H9 (cell line): ENCODE measurements around the gene FRMPD1. TPM values are rescaled to one million over a fixed set of nuclear protein-coding genes. Genes with fewer than 3 reads are reported as not detected.

Experiments used
- DNase-seq: peaks from one replicate; pipeline ENCODE4 v3.0.0-alpha.2; 2017
- H2AFZ ChIP-seq: one replicate; pipeline ENCODE4 v1.6.1; 2013; ENCODE audit warnings: mild to moderate bottlenecking, low read length, control low read depth, moderate library complexity
- H2AK5ac ChIP-seq: 2 replicates; pipeline ENCODE4 v1.6.1; 2013; ENCODE audit warnings: low read length, control low read depth, mixed read lengths; ENCODE audit not compliant: insufficient read length
- H2BK120ac ChIP-seq: one replicate; pipeline ENCODE4 v1.6.1; 2013; ENCODE audit warnings: low read depth, mild to moderate bottlenecking, low read length, control low read depth, inconsistent platforms; ENCODE audit not compliant: poor library complexity, severe bottlenecking
- H2BK12ac ChIP-seq: 2 replicates; pipeline ENCODE4 v1.6.1; 2013; ENCODE audit warnings: low read length, control low read depth, mixed read lengths, low read depth; ENCODE audit not compliant: insufficient read length
- H2BK15ac ChIP-seq: 2 replicates; pipeline ENCODE4 v1.6.1; 2013; ENCODE audit warnings: low read depth, low read length, control low read depth
- H2BK20ac ChIP-seq: one replicate; pipeline ENCODE4 v1.6.1; 2013; ENCODE audit warnings: low read depth, mild to moderate bottlenecking, low read length, control low read depth, inconsistent platforms; ENCODE audit not compliant: poor library complexity, severe bottlenecking
- H2BK5ac ChIP-seq: 2 replicates; pipeline ENCODE4 v1.6.1; 2013; ENCODE audit warnings: low read length, control low read depth, mixed read lengths; ENCODE audit not compliant: insufficient read length
- H3K14ac ChIP-seq: 2 replicates; pipeline ENCODE4 v1.6.1; 2013; ENCODE audit warnings: low read length, control low read depth; ENCODE audit not compliant: insufficient read depth
- H3K18ac ChIP-seq: 2 replicates; pipeline ENCODE4 v1.6.1; 2013; ENCODE audit warnings: low read depth, mild to moderate bottlenecking, mixed read lengths, low read length, control low read depth; ENCODE audit not compliant: insufficient read length
- H3K23ac ChIP-seq: 2 replicates; pipeline ENCODE4 v1.6.1; 2013; ENCODE audit warnings: low read length, control low read depth, mixed read lengths, low read depth; ENCODE audit not compliant: insufficient read length
- H3K23me2 ChIP-seq: 2 replicates; pipeline ENCODE4 v1.6.1; 2013; ENCODE audit warnings: low read depth, mild to moderate bottlenecking, mixed read lengths, low read length, control low read depth; ENCODE audit not compliant: insufficient read length, poor library complexity, severe bottlenecking
- H3K27ac ChIP-seq: 2 replicates; pipeline ENCODE4 v1.5.1; 2013; ENCODE audit warnings: low read length, control low read depth, mixed read lengths, low read depth; ENCODE audit not compliant: insufficient read length
- H3K27me3 ChIP-seq: 2 replicates; pipeline ENCODE4 v1.6.1; 2013; ENCODE audit warnings: low read length, control low read depth, inconsistent platforms; ENCODE audit not compliant: insufficient read depth
- H3K4ac ChIP-seq: 2 replicates; pipeline ENCODE4 v1.6.1; 2013; ENCODE audit warnings: low read depth, mild to moderate bottlenecking, control low read depth, inconsistent platforms, low read length, moderate library complexity
- H3K4me1 ChIP-seq: 2 replicates; pipeline ENCODE4 v1.6.1; 2013; ENCODE audit warnings: low read length, control low read depth, inconsistent platforms; ENCODE audit not compliant: insufficient read depth
- H3K4me2 ChIP-seq: 2 replicates; pipeline ENCODE4 v1.6.1; 2013; ENCODE audit warnings: low read length, control low read depth, mixed read lengths; ENCODE audit not compliant: insufficient read length, insufficient read depth
- H3K56ac ChIP-seq: 2 replicates; pipeline ENCODE4 v1.6.1; 2013; ENCODE audit warnings: low read depth, mild to moderate bottlenecking, mixed read lengths, low read length, control low read depth; ENCODE audit not compliant: insufficient read length
- H3K79me1 ChIP-seq: 2 replicates; pipeline ENCODE4 v1.6.1; 2013; ENCODE audit warnings: low read depth, mild to moderate bottlenecking, moderate library complexity, low read length, control low read depth, inconsistent platforms; ENCODE audit not compliant: insufficient read depth, poor library complexity, severe bottlenecking
- H3K79me2 ChIP-seq: 2 replicates; pipeline ENCODE4 v1.6.1; 2013; ENCODE audit warnings: low read length, control low read depth, inconsistent platforms; ENCODE audit not compliant: insufficient read depth
- H3K9ac ChIP-seq: 2 replicates; pipeline ENCODE4 v1.6.1; 2013; ENCODE audit warnings: low read length, control low read depth, mixed read lengths; ENCODE audit not compliant: insufficient read length; ENCODE audit errors: extremely low read depth
- H3K9me3 ChIP-seq: one replicate; pipeline ENCODE4 v1.6.1; 2013; ENCODE audit warnings: low read depth, low read length, inconsistent platforms; ENCODE audit not compliant: control insufficient read depth
- H3T11ph ChIP-seq: one replicate; pipeline ENCODE4 v1.6.1; 2013; ENCODE audit warnings: mild to moderate bottlenecking, low read length, control low read depth, inconsistent platforms
- H4K20me1 ChIP-seq: one replicate; pipeline ENCODE4 v1.6.1; 2013; ENCODE audit not compliant: control insufficient read depth, insufficient read length, insufficient read depth
- H4K5ac ChIP-seq: 2 replicates; pipeline ENCODE4 v1.6.1; 2013; ENCODE audit warnings: low read depth, mild to moderate bottlenecking, mixed read lengths, low read length, control low read depth; ENCODE audit not compliant: insufficient read length
- H4K8ac ChIP-seq: replicated peaks from 2 replicates; pipeline ENCODE4 v1.6.1; 2013; ENCODE audit warnings: low read length, control low read depth, mixed read lengths, low read depth; ENCODE audit not compliant: insufficient read length
- H4K91ac ChIP-seq: 2 replicates; pipeline ENCODE4 v1.6.1; 2013; ENCODE audit warnings: low read depth, mild to moderate bottlenecking, moderate library complexity, mixed read lengths, low read length, control low read depth; ENCODE audit not compliant: insufficient read length
- H3K27ac Mint-ChIP-seq, 3 experiments: 2 replicates in 2 of 3; 3 replicates in 1 of 3; pipeline ENCODE4 v1.8.0; 2020 to 2021; ENCODE audit warnings: mixed read lengths in 3 of 3, mild to moderate bottlenecking in 1 of 3, moderate library complexity in 1 of 3
- H3K27me3 Mint-ChIP-seq: 2 replicates; pipeline ENCODE4 v1.8.0; 2021; ENCODE audit warnings: low read depth, mild to moderate bottlenecking, moderate library complexity, mixed read lengths
- H3K36me3 Mint-ChIP-seq, 3 experiments: 2 replicates in 2 of 3; 3 replicates in 1 of 3; pipeline ENCODE4 v1.8.0; 2020 to 2021; ENCODE audit warnings: low read depth in 3 of 3, mixed read lengths in 3 of 3; ENCODE audit not compliant: insufficient read depth in 1 of 3
- H3K4me1 Mint-ChIP-seq, 2 experiments: 2 replicates each; pipeline ENCODE4 v1.8.0; 2020; ENCODE audit warnings: mixed read lengths in 2 of 2
- H3K4me3 Mint-ChIP-seq, 2 experiments: 2 replicates in 1 of 2; 3 replicates in 1 of 2; pipeline ENCODE4 v1.8.0; 2020 to 2021; ENCODE audit warnings: mild to moderate bottlenecking in 2 of 2, mixed read lengths in 2 of 2, moderate library complexity in 1 of 2
- H3K9me3 Mint-ChIP-seq, 2 experiments: 2 replicates in 1 of 2; 3 replicates in 1 of 2; pipeline ENCODE4 v1.8.0; 2020; ENCODE audit warnings: mild to moderate bottlenecking in 2 of 2, mixed read lengths in 2 of 2, moderate library complexity in 1 of 2
- CTCF ChIP-seq: fragments of 200-600 bp; sonication (generic); conservative IDR thresholded peaks from 3 replicates; pipeline ENCODE4 v1.8.0; 2021; ENCODE audit warnings: antibody characterized with exemption, mild to moderate bottlenecking
- WGBS: extraction: QIAGEN DNeasy Blood & Tissue Kit; methylation state at CpG from one replicate; pipeline ENCODE4 v1.1.7; 2013; ENCODE audit warnings: missing lambda C conversion rate, low lambda C conversion rate, mixed read lengths; ENCODE audit not compliant: insufficient read length; ENCODE audit errors: extremely low coverage; 5-methylcytosine and 5-hydroxymethylcytosine counted together
- total RNA-seq: library from RNA; stranded (reverse); gene quantifications from 2 replicates; pipeline ENCODE4 v1.2.1, GENCODE V29; 2021

The FRMPD1 gene
- total RNA-seq, 1 experiment from 2014 or later, result 0.04 TPM

- no peak overlapping the region for H4K5ac ChIP-seq
- no peak overlapping the region for H3K18ac ChIP-seq
- H2BK12ac ChIP-seq, result no peak overlapping the region
- H3K14ac ChIP-seq, result no peak overlapping the region
- H3K27me3 ChIP-seq, result no peaks in the 10 kb centered on the region
- H2BK20ac ChIP-seq, result no peak overlapping the region
- H3K9me3 Mint-ChIP-seq, result peaks cover 0 to 3% of the 10 kb centered on the region in 2 experiments; a peak in 1 of 5 replicates
- H2AFZ ChIP-seq, result no peak overlapping the region
- H2BK120ac ChIP-seq, result no peak overlapping the region
- no peak for DNase-seq
- no peaks in the 10 kb centered on the region for H3K79me1 ChIP-seq
- H3K4me1 Mint-ChIP-seq, result peaks cover 0 to 7% of the 10 kb centered on the region in 2 experiments; a peak in 2 of 4 replicates
- WGBS, result no CpG with 5 or more reads among the region's 10 CpGs
- no peaks in the 10 kb centered on the region for H3K9me3 ChIP-seq
- H4K20me1 ChIP-seq, result no peaks in the 10 kb centered on the region
- no peak overlapping the region for H4K8ac ChIP-seq
- H3K4ac ChIP-seq, result no peak overlapping the region
- H3K27ac ChIP-seq, result no peak overlapping the region
- no peak overlapping the region for H3K4me3 Mint-ChIP-seq
- H3K4me2 ChIP-seq, result no peak overlapping the region
- H3K27me3 Mint-ChIP-seq, result peaks cover 29% of the 10 kb centered on the region
- no peaks in the 10 kb centered on the region for H3K4me1 ChIP-seq
- H4K91ac ChIP-seq, result no peak overlapping the region
- H3K36me3 Mint-ChIP-seq, result no peaks in the 10 kb centered on the region
- H3K23ac ChIP-seq, result no peak overlapping the region
- H3K23me2 ChIP-seq, result no peaks in the 10 kb centered on the region
- H2BK5ac ChIP-seq, result no peak overlapping the region
- no peak overlapping the region for H3K56ac ChIP-seq
- no peak for TF ChIP-seq CTCF
- no peak overlapping the region for H2BK15ac ChIP-seq
- H3T11ph ChIP-seq, result no peak overlapping the region
- H2AK5ac ChIP-seq, result no peak overlapping the region
- H3K27ac Mint-ChIP-seq, result no peak overlapping the region
- no peaks in the 10 kb centered on the region for H3K79me2 ChIP-seq
- no peak overlapping the region for H3K9ac ChIP-seq
These were observed 33.0 kb downstream of the FRMPD1 start for GRCh38 chr9:37683531-37684371.
